ENCODE results near the gene FIZ1. TPM values are rescaled to one million over a fixed set of nuclear protein-coding genes. Genes with fewer than 3 reads are reported as not detected.
"Not testable (repeated sequence)": the region's sequence is repeated elsewhere in the genome, so short reads cannot be mapped to it uniquely, and the experiment has no call there.

FIZ1 gene
- total and polyA plus RNA-seq, 4 donors, result 1.1 to 4.3 (median 2.3) TPM

- Histone ChIP-seq H3K27ac (ENCODE audit: low read depth in 1 of 2, low read length in 2 of 2) (no peak overlapping the region), H3K36me3 (ENCODE audit: control insufficient read depth in 4 of 4, insufficient read depth in 3 of 4, low read depth in 1 of 4, low read length in 3 of 4) (peaks cover 0 to 7% (median 2%) of the 10 kb centered on the region in 4 donors), H3K4me3 (ENCODE audit: low read depth in 1 of 3, low read length in 3 of 3) (no peak overlapping the region), H3K9me3 (ENCODE audit: control insufficient read depth in 4 of 4, low read length in 3 of 4) (no peaks in the 10 kb centered on the region), H3K9ac (ENCODE audit: low read depth in 1 of 2, low read length in 2 of 2) (no peak overlapping the region), H3K27me3 (ENCODE audit: control insufficient read depth in 4 of 4, insufficient read depth in 4 of 4, low read length in 3 of 4) (no peaks in the 10 kb centered on the region), H3K4me1 (ENCODE audit: control insufficient read depth in 4 of 4, insufficient read depth in 4 of 4, low read length in 3 of 4) (peaks cover 3 to 15% (median 11%) of the 10 kb centered on the region in 4 donors)
- TF ChIP-seq REST (IDR thresholded peaks at IDR 0.05), result no peak
- TF ChIP-seq HNF4G (IDR thresholded peaks at IDR 0.05), result no peak
- no peak for TF ChIP-seq ATF3 (IDR thresholded peaks at IDR 0.05)
- TF ChIP-seq NR2F2 (IDR thresholded peaks at IDR 0.05), result no peak
- TF ChIP-seq RXRA (IDR thresholded peaks at IDR 0.05), result no peak
- TF ChIP-seq EGR1 (IDR thresholded peaks at IDR 0.05; ENCODE audit: low read depth in 2 of 2), result no peak
- TF ChIP-seq TAF1 (conservative IDR thresholded peaks at IDR 0.05), result no peak
- TF ChIP-seq RAD21 (IDR thresholded peaks at IDR 0.05), result no peak
- no peak for TF ChIP-seq GABPA (IDR thresholded peaks at IDR 0.05 in 1 of 2, conservative IDR thresholded peaks at IDR 0.05 in 1 of 2)
- no peak for TF ChIP-seq CTCF (IDR thresholded peaks at IDR 0.05; ENCODE audit: low read depth, low read length, missing input control)
- TF ChIP-seq MAX (IDR thresholded peaks at IDR 0.05), result no peak
- TF ChIP-seq YY1 (IDR thresholded peaks at IDR 0.05), result no peak
- TF ChIP-seq HNF4A (conservative IDR thresholded peaks at IDR 0.05), result no peak
- no peak for TF ChIP-seq FOXA2 (IDR thresholded peaks at IDR 0.05)
- no peak for TF ChIP-seq ZBTB33 (IDR thresholded peaks at IDR 0.05)
- no peak for TF ChIP-seq SP1 (IDR thresholded peaks at IDR 0.05)
- no peak for TF ChIP-seq JUND (IDR thresholded peaks at IDR 0.05)
- no peak for TF ChIP-seq FOXA1 (IDR thresholded peaks at IDR 0.05)
- DNase-seq (ENCODE audit: low spot score), result no peak
- WGBS, result 92% methylated on average over 5 of the region's 5 CpGs
These were observed 22.6 kb downstream of the FIZ1 start for GRCh38 chr19:55576746-55577145.

- not testable (repeated sequence) for DNase-seq (ENCODE audit: low spot score); H3K9me3 ChIP-seq (ENCODE audit: control insufficient read depth in 4 of 4, low read length in 3 of 4); H3K9ac ChIP-seq (ENCODE audit: low read depth in 1 of 2, low read length in 2 of 2); H3K4me1 ChIP-seq (ENCODE audit: control insufficient read depth in 4 of 4, insufficient read depth in 4 of 4, low read length in 3 of 4); H3K4me3 ChIP-seq (ENCODE audit: low read depth in 1 of 3, low read length in 3 of 3); H3K27me3 ChIP-seq (ENCODE audit: control insufficient read depth in 4 of 4, insufficient read depth in 4 of 4, low read length in 3 of 4); H3K36me3 ChIP-seq (ENCODE audit: control insufficient read depth in 4 of 4, insufficient read depth in 3 of 4, low read depth in 1 of 4, low read length in 3 of 4); H3K27ac ChIP-seq (ENCODE audit: low read depth in 1 of 2, low read length in 2 of 2)
- 84% methylated on average over 6 of the region's 6 CpGs for WGBS
These were observed 25.4 kb downstream of the FIZ1 start for GRCh38 chr19:55573929-55574328.

- 89% methylated on average over 5 of the region's 5 CpGs for WGBS
- not testable (repeated sequence) for H3K36me3 ChIP-seq (ENCODE audit: control insufficient read depth in 4 of 4, insufficient read depth in 3 of 4, low read depth in 1 of 4, low read length in 3 of 4); H3K4me1 ChIP-seq (ENCODE audit: control insufficient read depth in 4 of 4, insufficient read depth in 4 of 4, low read length in 3 of 4); DNase-seq (ENCODE audit: low spot score); H3K9ac ChIP-seq (ENCODE audit: low read depth in 1 of 2, low read length in 2 of 2); H3K27me3 ChIP-seq (ENCODE audit: control insufficient read depth in 4 of 4, insufficient read depth in 4 of 4, low read length in 3 of 4); H3K4me3 ChIP-seq (ENCODE audit: low read depth in 1 of 3, low read length in 3 of 3); H3K9me3 ChIP-seq (ENCODE audit: control insufficient read depth in 4 of 4, low read length in 3 of 4); H3K27ac ChIP-seq (ENCODE audit: low read depth in 1 of 2, low read length in 2 of 2)
These were observed 29.8 kb downstream of the FIZ1 start for GRCh38 chr19:55569477-55569876.

All from liver (tissue), 9 donors.